Adrenal gland (tissue), 12 donors: Measurements from ENCODE around the gene MCEE. TPM values are rescaled to one million over a fixed set of nuclear protein-coding genes. Genes with fewer than 3 reads are reported as not detected.
"Not testable (repeated sequence)": the region's sequence is repeated elsewhere in the genome, so short reads cannot be mapped to it uniquely, and the experiment has no call there.

Source experiments
- DNase-seq, 7 donors: peaks; one replicate each; pipeline ENCODE4 v3.0.0-alpha.2; 2019 to 2020
- H3K27ac ChIP-seq, 5 donors: fragments of 200-600 bp; sonication (generic) in 4 of 5; 1 replicate in 3 of 5; 2 replicates in 2 of 5; pipeline versions ENCODE4 v1.5.1 to v1.8.0; 2016 to 2020; ENCODE audit warnings: mild to moderate bottlenecking in 1 of 5
- H3K27me3 ChIP-seq: fragments of 200-600 bp; 2 replicates; pipeline ENCODE4 v1.8.0; 2021
- H3K36me3 ChIP-seq, 2 donors: fragments of 200-600 bp; replicated peaks in 1 of 2; 1 replicate in 1 of 2; 2 replicates in 1 of 2; pipeline versions ENCODE4 v1.5.1 to v1.8.0; 2018 to 2022
- H3K4me1 ChIP-seq, 2 donors: fragments of 200-600 bp; replicated peaks in 1 of 2; 1 replicate in 1 of 2; 2 replicates in 1 of 2; pipeline versions ENCODE4 v1.5.1 to v1.8.0; 2018 to 2021
- H3K4me3 ChIP-seq, 4 donors: fragments of 200-600 bp; sonication (generic) in 3 of 4; one replicate each; pipeline ENCODE4 v1.5.1; 2016 to 2018
- H3K9me3 ChIP-seq, 3 donors: fragments of 200-600 bp; sonication (generic) in 1 of 3; replicated peaks in 1 of 3; 1 replicate in 2 of 3; 2 replicates in 1 of 3; pipeline versions ENCODE4 v1.5.1 to v1.8.0; 2016 to 2021
- CTCF ChIP-seq, 6 experiments: fragments of 450-650 bp in 4 of 6; fragments of 200-600 bp in 2 of 6; sonication (generic) in 1 of 6; IDR thresholded peaks; 1 replicate in 5 of 6; 2 replicates in 1 of 6; pipeline versions ENCODE4 v1.5.1 to v1.8.0; 2016 to 2021; ENCODE audit warnings: antibody characterized with exemption in 6 of 6, mild to moderate bottlenecking in 2 of 6, moderate library complexity in 1 of 6
- POLR2A ChIP-seq, 2 donors: fragments of 450-650 bp; IDR thresholded peaks; one replicate each; pipeline ENCODE4 v1.6.1; 2017; ENCODE audit warnings: antibody characterized with exemption in 2 of 2, mild to moderate bottlenecking in 2 of 2, moderate library complexity in 1 of 2
- whole genome bisulfite sequencing, 4 donors: extraction: QIAGEN DNeasy Blood & Tissue Kit in 2 of 4; methylation state at CpG; one replicate each; pipeline versions ENCODE4 v1.1.5 to v1.1.7; 2013 to 2017; 5-methylcytosine and 5-hydroxymethylcytosine counted together
- intact Hi-C, 2 donors: fragments of 100-400 bp; cut with DNase I; formaldehyde crosslinking; loops; one replicate each; pipeline versions ENCODE4 v1.14.1 to v1.15.0; 2022 to 2023
- polyA plus RNA-seq, 3 donors: library from polyadenylated mRNA; stranded (reverse); fragments of 200-250 nt in 2 of 3; fragments of 350-450 nt in 1 of 3; fragmentation: Illumina TruSeq in 1 of 3; extraction: RNeasy Lipid Tissue Mini Kit (QIAGEN cat#74804) in 1 of 3; gene quantifications; one replicate each; pipeline ENCODE4 v1.2.3, GENCODE V29; 2013 to 2014
- total RNA-seq, 9 donors: library from RNA; depleted of rRNA in 4 of 9; stranded (reverse); fragments of >200 nt in 4 of 9; fragments of 120-200 nt in 1 of 9; fragmentation: NEBNext Ultra II Directional in 1 of 9; extraction: Animal tissue kit (Norgen Biotek cat#: 25700) in 1 of 9; gene quantifications; one replicate each; pipeline versions ENCODE4 v1.1.0 to v1.2.4, GENCODE V29; 2013 to 2023
- donor health status: healthy with polysubstance abuse.
- donor health status: Bipolar disorder and iron deficiency.
- donor health status: DM: yes; HTN: yes; CAD: no.
- donor health status: DM: no; HTN: no; CAD: no.
- donor health status: DM: no; HTN: no; CAD: no.
- donor health status: DM: yes; HTN: yes; CAD: no.

MCEE gene
- total and polyA plus RNA-seq, 12 donors = 20.1 to 50.7 (median 31.5) TPM

- TF ChIP-seq CTCF (IDR thresholded peaks at IDR 0.05) = no peak
- TF ChIP-seq POLR2A (IDR thresholded peaks at IDR 0.05) = no peak
- no peaks in the 10 kb centered on the region for H3K27me3 ChIP-seq
- no peaks in the 10 kb centered on the region for H3K9me3 ChIP-seq
- intact Hi-C loops = no loop called here
- no peak overlapping the region for H3K4me3 ChIP-seq
- H3K4me1 ChIP-seq = no peaks in the 10 kb centered on the region
- H3K36me3 ChIP-seq = peaks cover 0 to 51% of the 10 kb centered on the region in 2 donors
- H3K27ac ChIP-seq = no peak overlapping the region
- peak in 3 of 7 donors; percentile 28 to 37 (median 30) for DNase-seq
- 55 to 68% (median 64%) methylated on average over 3 of the region's 3 CpGs for WGBS, 4 donors
These were observed 20.2 kb upstream of the MCEE start for GRCh38 chr2:71150082-71150816.

GRCh38 chr2:71148506-71149063 lies 18.6 kb upstream of the MCEE start:
- H3K4me1 ChIP-seq = no peaks in the 10 kb centered on the region
- H3K9me3 ChIP-seq = no peaks in the 10 kb centered on the region
- intact Hi-C loops = no loop called here
- no peak overlapping the region for H3K27ac ChIP-seq
- 61 to 96% (median 90%) methylated on average over 2 of the region's 2 CpGs for WGBS, 4 donors
- TF ChIP-seq CTCF (IDR thresholded peaks at IDR 0.05) = no peak
- TF ChIP-seq POLR2A (IDR thresholded peaks at IDR 0.05) = no peak
- DNase-seq = no peak
- H3K36me3 ChIP-seq = peaks cover 0 to 68% of the 10 kb centered on the region in 2 donors
- no peak overlapping the region for H3K4me3 ChIP-seq
- no peaks in the 10 kb centered on the region for H3K27me3 ChIP-seq

- Histone ChIP-seq H3K27ac (no peak overlapping the region), H3K4me1 (no peaks in the 10 kb centered on the region), H3K9me3 (no peaks in the 10 kb centered on the region), H3K27me3 (no peaks in the 10 kb centered on the region), H3K4me3 (no peak overlapping the region), H3K36me3 (peaks cover 0 to 100% of the 10 kb centered on the region in 2 donors)
- TF ChIP-seq POLR2A (IDR thresholded peaks at IDR 0.05) = no peak
- DNase-seq = no peak
- intact Hi-C loops = no loop called here
- 88 to 93% (median 92%) methylated on average over 3 of the region's 3 CpGs for WGBS, 4 donors
These were observed 13.8 kb upstream of the MCEE start for GRCh38 chr2:71143782-71144181.

DNA sequence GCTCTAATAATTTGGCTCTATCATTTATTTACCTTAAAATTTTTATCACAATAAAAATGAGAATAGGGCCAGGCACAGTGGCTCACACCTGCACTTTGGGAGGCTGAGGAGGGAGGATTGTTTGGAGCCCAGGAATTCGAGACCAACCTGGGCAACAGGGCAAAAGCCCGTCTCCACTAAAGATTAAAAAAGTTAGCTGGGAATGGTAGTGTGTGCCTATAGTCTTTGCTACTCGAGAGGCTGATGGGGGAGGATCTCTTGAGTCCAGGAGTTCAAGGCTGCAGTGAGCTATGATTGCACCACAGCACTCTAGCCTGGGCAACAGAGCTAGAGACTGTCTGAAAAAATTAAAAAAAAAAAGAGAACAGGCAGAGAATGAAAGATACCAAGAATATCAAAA lies 6.1 kb upstream of the MCEE start:
- Histone ChIP-seq H3K36me3 (peaks cover 4 to 73% of the 10 kb centered on the region in 2 donors), H3K27ac (no peak overlapping the region), H3K4me1 (peaks cover 6 to 20% of the 10 kb centered on the region in 2 donors), H3K27me3 (no peaks in the 10 kb centered on the region), H3K9me3 (no peaks in the 10 kb centered on the region), H3K4me3 (no peak overlapping the region)
- 56 to 81% (median 76%) methylated on average over 3 of the region's 3 CpGs for WGBS, 4 donors
- DNase-seq = no peak
- no peak for TF ChIP-seq POLR2A (IDR thresholded peaks at IDR 0.05)
- no peak for TF ChIP-seq CTCF (IDR thresholded peaks at IDR 0.05)
- intact Hi-C loops = no loop called here

GRCh38 chr2:71133603-71134002 lies 3.6 kb upstream of the MCEE start:
- intact Hi-C loops = no loop called here
- Histone ChIP-seq H3K27me3 (no peaks in the 10 kb centered on the region), H3K4me3 (no peak overlapping the region), H3K27ac (no peak overlapping the region), H3K36me3 (peaks cover 4 to 47% of the 10 kb centered on the region in 2 donors), H3K9me3 (no peaks in the 10 kb centered on the region), H3K4me1 (peaks cover 6 to 28% of the 10 kb centered on the region in 2 donors)
- no peak for DNase-seq
- TF ChIP-seq CTCF (IDR thresholded peaks at IDR 0.05) (no peak), POLR2A (IDR thresholded peaks at IDR 0.05) (no peak)

GRCh38 chr2:71131387-71132166 lies 1.5 kb upstream of the MCEE start:
- DNase-seq, H3K27me3 ChIP-seq, H3K9me3 ChIP-seq, intact Hi-C loops: not testable (repeated sequence)
- Histone ChIP-seq H3K4me3 (peak overlapping the region in 2 of 4 donors; percentile 66 to 96), H3K27ac (peak overlapping the region in 2 of 5 donors; percentile 80 to 99), H3K36me3 (peaks cover 0 to 28% of the 10 kb centered on the region in 2 donors), H3K4me1 (peaks cover 6 to 46% of the 10 kb centered on the region in 2 donors)
- 47 to 54% (median 51%) methylated on average over 7 of the region's 7 CpGs for WGBS, 4 donors
